Neutrophil (primary cell): Measurements from ENCODE around the gene CST6.

Experiments
- H3K27ac ChIP-seq: fragments of 200-600 bp; sonication (generic); 2 replicates; pipeline ENCODE4 v1.5.1; 2016; ENCODE audit warnings: mild to moderate bottlenecking, moderate library complexity
- H3K27me3 ChIP-seq: fragments of 200-600 bp; sonication (generic); 2 replicates; pipeline ENCODE4 v1.6.0; 2016; ENCODE audit warnings: mild to moderate bottlenecking
- H3K36me3 ChIP-seq: fragments of 200-600 bp; sonication (generic); 2 replicates; pipeline ENCODE4 v1.5.1; 2017
- H3K4me1 ChIP-seq, 2 experiments: fragments of 200-600 bp in 1 of 2; sonication (generic) in 1 of 2; 1 replicate in 1 of 2; 2 replicates in 1 of 2; pipeline versions ENCODE4 v1.5.1 to v1.6.1; 2013 to 2016; ENCODE audit warnings: low read depth in 1 of 2, low read length in 1 of 2, mild to moderate bottlenecking in 1 of 2, moderate library complexity in 1 of 2; ENCODE audit not compliant: control insufficient read depth in 1 of 2, insufficient read depth in 1 of 2
- H3K4me3 ChIP-seq, 2 experiments: fragments of 200-600 bp in 1 of 2; sonication (generic) in 1 of 2; 1 replicate in 1 of 2; 2 replicates in 1 of 2; pipeline ENCODE4 v1.5.1; 2013 to 2016; ENCODE audit warnings: low read depth in 1 of 2, low read length in 1 of 2, mild to moderate bottlenecking in 1 of 2, moderate library complexity in 1 of 2
- H3K9me3 ChIP-seq: fragments of 200-600 bp; sonication (generic); 2 replicates; pipeline ENCODE4 v1.5.1; 2016
- TF ChIP-seq, protein P1 (sequence below): fragments of 200-600 bp; sonication (generic); IDR thresholded peaks from 2 replicates; pipeline ENCODE4 v1.5.1; 2016; ENCODE audit warnings: antibody characterized with exemption

Gene CST6

GRCh38 chr11:65982824-65983588, 28.8 kb upstream of the CST6 start:
- no peaks in the 10 kb centered on the region for H3K4me1 ChIP-seq
- no peaks in the 10 kb centered on the region for H3K27me3 ChIP-seq
- H3K27ac ChIP-seq: no peak overlapping the region
- H3K36me3 ChIP-seq: peaks cover 20% of the 10 kb centered on the region
- H3K4me3 ChIP-seq: no peak overlapping the region
- TF ChIP-seq, protein P1, sequence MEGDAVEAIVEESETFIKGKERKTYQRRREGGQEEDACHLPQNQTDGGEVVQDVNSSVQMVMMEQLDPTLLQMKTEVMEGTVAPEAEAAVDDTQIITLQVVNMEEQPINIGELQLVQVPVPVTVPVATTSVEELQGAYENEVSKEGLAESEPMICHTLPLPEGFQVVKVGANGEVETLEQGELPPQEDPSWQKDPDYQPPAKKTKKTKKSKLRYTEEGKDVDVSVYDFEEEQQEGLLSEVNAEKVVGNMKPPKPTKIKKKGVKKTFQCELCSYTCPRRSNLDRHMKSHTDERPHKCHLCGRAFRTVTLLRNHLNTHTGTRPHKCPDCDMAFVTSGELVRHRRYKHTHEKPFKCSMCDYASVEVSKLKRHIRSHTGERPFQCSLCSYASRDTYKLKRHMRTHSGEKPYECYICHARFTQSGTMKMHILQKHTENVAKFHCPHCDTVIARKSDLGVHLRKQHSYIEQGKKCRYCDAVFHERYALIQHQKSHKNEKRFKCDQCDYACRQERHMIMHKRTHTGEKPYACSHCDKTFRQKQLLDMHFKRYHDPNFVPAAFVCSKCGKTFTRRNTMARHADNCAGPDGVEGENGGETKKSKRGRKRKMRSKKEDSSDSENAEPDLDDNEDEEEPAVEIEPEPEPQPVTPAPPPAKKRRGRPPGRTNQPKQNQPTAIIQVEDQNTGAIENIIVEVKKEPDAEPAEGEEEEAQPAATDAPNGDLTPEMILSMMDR: no peak
- no peaks in the 10 kb centered on the region for H3K9me3 ChIP-seq

- Histone ChIP-seq H3K4me1 (no peaks in the 10 kb centered on the region), H3K27me3 (no peaks in the 10 kb centered on the region), H3K9me3 (no peaks in the 10 kb centered on the region), H3K36me3 (peaks cover 14% of the 10 kb centered on the region), H3K27ac (no peak overlapping the region), H3K4me3 (no peak overlapping the region)
- TF ChIP-seq, protein P1: no peak
Measured at GRCh38 chr11:65983589-65983987, 28.2 kb upstream of the CST6 start.

GRCh38 chr11:65987336-65987735, 24.5 kb upstream of the CST6 start:
- Histone ChIP-seq H3K4me3 (no peak overlapping the region), H3K9me3 (no peaks in the 10 kb centered on the region), H3K27ac (no peak overlapping the region), H3K4me1 (peaks cover 6% of the 10 kb centered on the region in 2 experiments), H3K36me3 (no peaks in the 10 kb centered on the region), H3K27me3 (no peaks in the 10 kb centered on the region)
- TF ChIP-seq, protein P1: no peak

GRCh38 chr11:65988791-65989592, 22.8 kb upstream of the CST6 start:
- Histone ChIP-seq H3K4me1 (peaks cover 6% of the 10 kb centered on the region in 2 experiments), H3K27ac (peak overlapping the region; percentile 46), H3K27me3 (no peaks in the 10 kb centered on the region), H3K36me3 (no peaks in the 10 kb centered on the region), H3K4me3 (no peak overlapping the region), H3K9me3 (no peaks in the 10 kb centered on the region)
- TF ChIP-seq, protein P1: peak; percentile 99

DNA sequence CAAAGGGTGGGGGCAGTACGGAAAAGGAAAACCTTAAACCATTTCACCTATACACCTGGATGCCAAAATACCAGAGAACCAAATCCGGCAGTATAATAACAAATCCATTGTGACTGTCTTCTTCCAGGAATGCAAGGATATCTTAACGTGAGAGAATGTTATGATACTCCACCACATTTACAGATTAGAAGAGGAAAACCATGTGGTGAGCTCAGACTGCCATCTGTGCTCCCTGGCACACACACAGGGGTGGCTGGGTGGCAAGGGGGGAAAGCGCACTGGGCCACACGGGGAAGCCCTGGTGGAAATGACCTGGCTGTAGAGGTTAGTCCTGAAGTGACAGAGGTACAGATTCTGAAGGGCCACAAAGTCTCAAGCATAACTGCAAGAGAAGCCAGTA, 19.8 kb upstream of the CST6 start:
- TF ChIP-seq, protein P1: no peak
- Histone ChIP-seq H3K4me3 (no peak overlapping the region), H3K4me1 (peaks cover 6% of the 10 kb centered on the region in 2 experiments), H3K9me3 (no peaks in the 10 kb centered on the region), H3K27ac (no peak overlapping the region), H3K27me3 (no peaks in the 10 kb centered on the region), H3K36me3 (peaks cover 7% of the 10 kb centered on the region)
